GM23338 (cell line): ENCODE results near the gene SLC4A2.

Experiments used
- CREB1 ChIP-seq: fragments of 250-450 bp; sonication (Bioruptor Pico); IDR thresholded peaks from 2 replicates; pipeline ENCODE4 v1.5.0; 2020; ENCODE audit warnings: low read depth, mild to moderate bottlenecking, moderate library complexity
- CTCF ChIP-seq, 2 experiments: fragments of 200-600 bp in 1 of 2; sonication (generic) in 1 of 2; conservative IDR thresholded peaks; 2 replicates each; pipeline versions ENCODE4 v1.5.1 to v1.6.1; 2016 to 2017; ENCODE audit warnings: antibody characterized with exemption in 2 of 2, low read depth in 2 of 2, mild to moderate bottlenecking in 2 of 2, moderate library complexity in 1 of 2
- EZH2 ChIP-seq: fragments of 200-600 bp; sonication (generic); IDR thresholded peaks from one replicate; pipeline ENCODE4 v1.8.0; 2017; ENCODE audit warnings: antibody characterized with exemption, mild to moderate bottlenecking, low read depth; ENCODE audit not compliant: unreplicated experiment
- EZH2phosphoT487 ChIP-seq: fragments of 200-600 bp; sonication (generic); IDR thresholded peaks from one replicate; pipeline ENCODE4 v1.8.1; 2018; ENCODE audit warnings: antibody characterized with exemption; ENCODE audit not compliant: unreplicated experiment
- POLR2AphosphoS5 ChIP-seq: IDR thresholded peaks from 2 replicates; pipeline ENCODE4 v1.6.1; 2016; ENCODE audit warnings: antibody characterized with exemption, low read depth
- STAT1 ChIP-seq: IDR thresholded peaks from one replicate; pipeline ENCODE4 v1.6.1; 2016; ENCODE audit warnings: antibody characterized with exemption; ENCODE audit not compliant: unreplicated experiment
- ZNF114 ChIP-seq: fragments of 250-450 bp; sonication (Bioruptor Pico); IDR thresholded peaks from 2 replicates; pipeline ENCODE4 v1.5.0; 2020; ENCODE audit warnings: mild to moderate bottlenecking, moderate library complexity

GRCh38 chr7:151086802-151087244 lies 27.4 kb downstream of the SLC4A2 start:
- TF ChIP-seq CTCF (conservative IDR thresholded peaks at IDR 0.05; ENCODE audit: low read depth in 2 of 2) = no peak
- no peak for TF ChIP-seq EZH2phosphoT487
- TF ChIP-seq POLR2AphosphoS5 = no peak
- TF ChIP-seq CREB1 = 0 out of 2 replicates have a peak, but pooled peaks have one; percentile 15
- TF ChIP-seq EZH2 = peak; percentile 76
- no peak for TF ChIP-seq STAT1
- TF ChIP-seq ZNF114 (CRISPR knock-in tag) = no peak
